Spleen (tissue), 11 donors: ENCODE measurements around the gene TCTN2. TPM values are rescaled to one million over a fixed set of nuclear protein-coding genes. Genes with fewer than 3 reads are reported as not detected.

Source experiments
- DNase-seq: peaks from one replicate; pipeline ENCODE4 v3.0.0-alpha.2; 2020
- H3K27ac ChIP-seq, 8 donors: fragments of 200-600 bp; sonication (generic) in 7 of 8; 1 replicate in 4 of 8; 2 replicates in 4 of 8; pipeline versions ENCODE4 v1.5.0 to v1.8.0; 2016 to 2021; ENCODE audit warnings: inconsistent platforms in 4 of 8, mild to moderate bottlenecking in 4 of 8, moderate library complexity in 1 of 8
- H3K27me3 ChIP-seq, 7 donors: fragments of 200-600 bp; sonication (generic) in 6 of 7; replicated peaks in 1 of 7; 1 replicate in 4 of 7; 2 replicates in 3 of 7; pipeline versions ENCODE4 v1.5.0 to v1.8.0; 2016 to 2021; ENCODE audit warnings: inconsistent platforms in 3 of 7, mild to moderate bottlenecking in 1 of 7
- H3K36me3 ChIP-seq, 6 donors: fragments of 200-600 bp; sonication (generic) in 5 of 6; 1 replicate in 4 of 6; 2 replicates in 2 of 6; pipeline versions ENCODE4 v1.5.0 to v1.8.0; 2016 to 2021; ENCODE audit warnings: inconsistent platforms in 2 of 6
- H3K4me1 ChIP-seq, 6 donors: fragments of 200-600 bp; sonication (generic) in 5 of 6; 1 replicate in 3 of 6; 2 replicates in 3 of 6; pipeline versions ENCODE4 v1.5.0 to v1.8.0; 2016 to 2021; ENCODE audit warnings: inconsistent platforms in 3 of 6
- H3K4me3 ChIP-seq, 8 donors: fragments of 200-600 bp; sonication (generic) in 7 of 8; 1 replicate in 4 of 8; 2 replicates in 4 of 8; pipeline versions ENCODE4 v1.5.0 to v1.8.0; 2016 to 2021; ENCODE audit warnings: inconsistent platforms in 4 of 8, mild to moderate bottlenecking in 4 of 8, moderate library complexity in 2 of 8
- H3K9me3 ChIP-seq, 8 donors: fragments of 200-600 bp; sonication (generic) in 7 of 8; 1 replicate in 4 of 8; 2 replicates in 4 of 8; pipeline versions ENCODE4 v1.5.0 to v1.8.0; 2016 to 2021; ENCODE audit warnings: inconsistent platforms in 4 of 8
- POLR2A ChIP-seq, 3 donors: fragments of 450-650 bp; IDR thresholded peaks; one replicate each; pipeline ENCODE4 v1.5.1; 2017; ENCODE audit warnings: antibody characterized with exemption in 3 of 3, mild to moderate bottlenecking in 1 of 3
- POLR2AphosphoS5 ChIP-seq, 3 donors: sonication (generic); formaldehyde crosslinking; IDR thresholded peaks; one replicate each; pipeline ENCODE4 v1.5.1; 2017; ENCODE audit warnings: antibody characterized with exemption in 3 of 3
- WGBS, 5 donors: extraction: QIAGEN DNeasy Blood & Tissue Kit in 3 of 5; methylation state at CpG; one replicate each; pipeline versions ENCODE4 v1.1.5 to v1.1.7; 2013 to 2018; 5-methylcytosine and 5-hydroxymethylcytosine counted together
- intact Hi-C: fragments of 100-400 bp; cut with DNase I; formaldehyde crosslinking; loops from one replicate; pipeline ENCODE4 v1.15.0; 2023; ENCODE audit warnings: low total_unique reads
- polyA plus RNA-seq, 3 donors: library from polyadenylated mRNA; stranded (reverse); fragments of 200-250 nt; gene quantifications; one replicate each; pipeline ENCODE4 v1.2.1, GENCODE V29; 2013
- total RNA-seq, 7 donors: library from RNA; depleted of rRNA in 3 of 7; stranded (reverse); fragments of >200 nt in 3 of 7; fragmentation: NEBNext Ultra II Directional in 4 of 7; extraction: Animal tissue kit (Norgen Biotek cat#: 25700) in 4 of 7; gene quantifications; one replicate each; pipeline versions ENCODE4 v1.1.0 to v1.2.1, GENCODE V29; 2016 to 2021
- TF ChIP-seq, protein P1 (sequence below), 11 experiments: fragments of 200-600 bp in 7 of 11; fragments of 450-650 bp in 4 of 11; sonication (generic) in 4 of 11; IDR thresholded peaks in 8 of 11; conservative IDR thresholded peaks in 3 of 11; 1 replicate in 7 of 11; 2 replicates in 4 of 11; pipeline versions ENCODE4 v1.4.0 to v1.8.0; 2016 to 2021; ENCODE audit warnings: antibody characterized with exemption in 11 of 11, inconsistent platforms in 4 of 11, mild to moderate bottlenecking in 1 of 11
- donor health status: healthy with polysubstance abuse.
- donor health status: DM: no; HTN: no; CAD: no; lungs with moderate emphysema.
- donor health status: DM: no; HTN: no; CAD: no.
- donor health status: Bipolar disorder and iron deficiency.
- donor health status: healthy.
- donor health status: DM: no; HTN: no; CAD: no.
- donor health status: DM: yes; HTN: yes; CAD: no.

TCTN2 gene
- total and polyA plus RNA-seq, 10 donors, result 1.9 to 10.9 (median 6.0) TPM

DNA sequence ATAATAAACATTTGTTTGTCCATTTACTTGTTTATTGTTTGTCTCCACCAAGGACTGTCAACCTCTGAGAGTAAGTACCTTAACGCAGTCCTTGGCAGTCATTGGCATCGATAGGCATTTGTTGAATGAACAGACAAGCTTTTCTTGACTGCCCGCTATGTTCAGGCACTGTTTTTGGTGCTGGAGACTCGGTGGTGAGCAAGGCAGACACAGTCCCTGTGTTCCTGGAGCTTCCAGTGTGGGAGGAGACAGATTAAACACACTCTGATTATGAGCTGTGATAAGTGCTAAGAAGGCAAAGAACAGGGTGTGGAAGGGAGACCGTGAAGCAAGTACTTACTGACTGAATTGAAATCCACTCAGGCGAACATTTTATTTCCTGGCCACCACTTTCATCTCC lies 42.5 kb downstream of the TCTN2 start:
- WGBS, 5 donors, result 12 to 24% (median 16%) methylated on average over 6 of the region's 6 CpGs
- Histone ChIP-seq H3K36me3 (no peaks in the 10 kb centered on the region), H3K4me1 (peaks cover 14 to 41% (median 35%) of the 10 kb centered on the region in 6 donors), H3K27ac (peak overlapping the region in 3 of 8 donors; percentile 26 to 88 (median 75)), H3K4me3 (peak overlapping the region in 6 of 8 donors; percentile 95 to 100 (median 99)), H3K9me3 (no peaks in the 10 kb centered on the region), H3K27me3 (no peaks in the 10 kb centered on the region)
- DNase-seq, result no peak
- TF ChIP-seq, protein P1, sequence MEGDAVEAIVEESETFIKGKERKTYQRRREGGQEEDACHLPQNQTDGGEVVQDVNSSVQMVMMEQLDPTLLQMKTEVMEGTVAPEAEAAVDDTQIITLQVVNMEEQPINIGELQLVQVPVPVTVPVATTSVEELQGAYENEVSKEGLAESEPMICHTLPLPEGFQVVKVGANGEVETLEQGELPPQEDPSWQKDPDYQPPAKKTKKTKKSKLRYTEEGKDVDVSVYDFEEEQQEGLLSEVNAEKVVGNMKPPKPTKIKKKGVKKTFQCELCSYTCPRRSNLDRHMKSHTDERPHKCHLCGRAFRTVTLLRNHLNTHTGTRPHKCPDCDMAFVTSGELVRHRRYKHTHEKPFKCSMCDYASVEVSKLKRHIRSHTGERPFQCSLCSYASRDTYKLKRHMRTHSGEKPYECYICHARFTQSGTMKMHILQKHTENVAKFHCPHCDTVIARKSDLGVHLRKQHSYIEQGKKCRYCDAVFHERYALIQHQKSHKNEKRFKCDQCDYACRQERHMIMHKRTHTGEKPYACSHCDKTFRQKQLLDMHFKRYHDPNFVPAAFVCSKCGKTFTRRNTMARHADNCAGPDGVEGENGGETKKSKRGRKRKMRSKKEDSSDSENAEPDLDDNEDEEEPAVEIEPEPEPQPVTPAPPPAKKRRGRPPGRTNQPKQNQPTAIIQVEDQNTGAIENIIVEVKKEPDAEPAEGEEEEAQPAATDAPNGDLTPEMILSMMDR (IDR thresholded peaks at IDR 0.05 in 8 of 11, conservative IDR thresholded peaks at IDR 0.05 in 3 of 11), result no peak
- TF ChIP-seq POLR2AphosphoS5 (IDR thresholded peaks at IDR 0.05) (no peak), POLR2A (IDR thresholded peaks at IDR 0.05) (no peak)
- intact Hi-C loops, result no loop called here

DNA sequence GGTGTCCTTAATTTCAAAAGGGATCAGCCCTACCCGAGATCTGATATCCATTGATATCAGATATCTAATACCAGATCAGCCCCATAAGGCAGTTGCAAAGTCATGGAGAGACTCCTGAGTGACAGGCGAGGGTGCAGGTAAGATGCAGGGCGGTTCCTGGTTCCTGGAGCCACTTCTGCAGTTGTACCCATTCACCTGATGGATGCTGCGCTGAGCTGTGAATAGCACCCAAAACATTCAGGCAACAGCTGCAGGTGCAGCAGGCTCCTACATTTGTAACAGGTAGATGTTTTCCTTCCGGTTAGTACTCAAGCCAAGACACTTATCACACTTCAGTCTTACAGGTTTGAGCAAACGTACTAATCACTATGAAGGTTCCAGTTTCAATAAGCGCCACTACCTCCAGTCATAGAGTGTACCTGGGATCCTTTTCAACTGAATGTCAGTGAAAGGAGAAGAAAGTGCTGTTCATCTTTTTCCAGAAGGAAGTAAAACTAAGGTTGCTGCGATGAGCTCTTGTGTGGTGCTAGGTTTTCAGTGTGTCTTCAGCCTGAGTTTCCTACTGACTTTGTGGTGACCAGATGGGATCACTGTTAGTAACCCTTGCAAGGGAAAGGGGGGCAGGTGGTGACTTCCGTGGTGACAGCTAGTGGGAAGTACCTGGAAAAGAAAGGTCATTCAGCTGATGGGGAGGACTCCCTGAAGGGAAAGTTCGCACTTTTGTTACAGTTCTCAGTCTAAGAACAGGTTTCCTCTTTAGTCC lies 43.1 kb downstream of the TCTN2 start:
- Histone ChIP-seq H3K27ac (peak overlapping the region in 4 of 8 donors; percentile 1 to 88 (median 24)), H3K9me3 (no peaks in the 10 kb centered on the region), H3K4me1 (peaks cover 14 to 44% (median 35%) of the 10 kb centered on the region in 6 donors), H3K4me3 (peak overlapping the region in 6 of 8 donors; percentile 95 to 100 (median 99)), H3K27me3 (no peaks in the 10 kb centered on the region), H3K36me3 (peaks cover 0 to 4% (median 0%) of the 10 kb centered on the region in 6 donors)
- WGBS, 5 donors, result 43 to 53% (median 46%) methylated on average over 10 of the region's 10 CpGs
- intact Hi-C loops, result no loop called here
- no peak for DNase-seq
- TF ChIP-seq POLR2AphosphoS5 (IDR thresholded peaks at IDR 0.05) (no peak), POLR2A (IDR thresholded peaks at IDR 0.05) (no peak)
- TF ChIP-seq, protein P1 (IDR thresholded peaks at IDR 0.05 in 8 of 11, conservative IDR thresholded peaks at IDR 0.05 in 3 of 11), result no peak

DNA sequence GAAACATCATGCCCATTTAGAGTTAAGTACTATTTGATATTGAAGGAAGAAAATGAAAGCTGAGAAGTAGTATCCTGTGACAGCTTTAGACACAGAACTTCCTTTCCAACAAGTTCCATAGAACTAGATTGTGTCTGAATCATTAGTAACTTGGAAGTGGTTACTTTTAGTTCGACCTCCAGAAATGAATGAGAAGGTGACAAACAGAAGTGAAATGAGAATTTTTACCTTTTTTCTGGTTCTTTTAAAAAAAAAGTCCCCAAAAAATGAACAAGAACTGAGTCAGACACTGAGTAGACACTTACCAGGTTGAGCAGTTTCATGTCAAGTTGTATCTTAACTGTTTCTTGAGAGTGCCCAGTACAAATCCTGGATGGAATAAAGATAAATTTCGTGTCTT lies 44.3 kb downstream of the TCTN2 start:
- 24 to 37% (median 32%) methylated on average over 2 of the region's 2 CpGs for WGBS, 5 donors
- H3K4me3 ChIP-seq, result no peak overlapping the region
- no peak overlapping the region for H3K27ac ChIP-seq
- no peak for DNase-seq
- TF ChIP-seq POLR2A (IDR thresholded peaks at IDR 0.05) (no peak), POLR2AphosphoS5 (IDR thresholded peaks at IDR 0.05) (no peak)
- TF ChIP-seq, protein P1 (IDR thresholded peaks at IDR 0.05 in 8 of 11, conservative IDR thresholded peaks at IDR 0.05 in 3 of 11), result no peak
- H3K4me1 ChIP-seq, result peaks cover 14 to 51% (median 35%) of the 10 kb centered on the region in 6 donors
- intact Hi-C loops, result no loop called here
- peaks cover 0 to 16% (median 6%) of the 10 kb centered on the region in 6 donors for H3K36me3 ChIP-seq
- no peaks in the 10 kb centered on the region for H3K9me3 ChIP-seq
- no peaks in the 10 kb centered on the region for H3K27me3 ChIP-seq

DNA sequence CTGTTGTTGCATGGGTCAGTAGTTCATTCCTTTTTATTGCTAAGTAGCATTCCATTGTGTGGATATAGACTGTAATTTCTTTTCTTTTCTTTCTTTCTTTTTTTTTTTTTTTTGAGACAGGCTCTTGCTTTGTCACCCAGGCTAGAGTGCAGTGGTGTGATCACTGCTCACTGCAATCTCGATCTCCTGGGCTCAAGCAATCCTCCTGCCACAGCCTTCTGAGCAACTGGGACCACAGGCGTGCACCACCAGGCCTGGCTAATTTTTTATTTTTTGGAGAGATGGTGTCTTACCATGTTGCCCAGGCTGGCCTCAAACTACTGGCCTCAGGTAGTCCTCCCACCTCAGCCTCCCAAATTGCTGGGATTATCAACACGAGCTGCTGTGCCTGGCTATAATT lies 46.4 kb downstream of the TCTN2 start:
- Histone ChIP-seq H3K4me1 (peaks cover 14 to 43% (median 27%) of the 10 kb centered on the region in 6 donors), H3K27ac (no peak overlapping the region), H3K9me3 (no peaks in the 10 kb centered on the region), H3K4me3 (no peak overlapping the region), H3K27me3 (no peaks in the 10 kb centered on the region), H3K36me3 (peaks cover 0 to 37% (median 18%) of the 10 kb centered on the region in 6 donors)
- WGBS, 5 donors, result 92 to 97% (median 96%) methylated on average over 3 of the region's 3 CpGs
- TF ChIP-seq, protein P1 (IDR thresholded peaks at IDR 0.05 in 8 of 11, conservative IDR thresholded peaks at IDR 0.05 in 3 of 11), result no peak
- TF ChIP-seq POLR2A (IDR thresholded peaks at IDR 0.05) (no peak), POLR2AphosphoS5 (IDR thresholded peaks at IDR 0.05) (no peak)
- no peak for DNase-seq
- intact Hi-C loops, result no loop called here
